ENCODE measurements around the gene OR10A3.

The OR10A3 gene

DNA sequence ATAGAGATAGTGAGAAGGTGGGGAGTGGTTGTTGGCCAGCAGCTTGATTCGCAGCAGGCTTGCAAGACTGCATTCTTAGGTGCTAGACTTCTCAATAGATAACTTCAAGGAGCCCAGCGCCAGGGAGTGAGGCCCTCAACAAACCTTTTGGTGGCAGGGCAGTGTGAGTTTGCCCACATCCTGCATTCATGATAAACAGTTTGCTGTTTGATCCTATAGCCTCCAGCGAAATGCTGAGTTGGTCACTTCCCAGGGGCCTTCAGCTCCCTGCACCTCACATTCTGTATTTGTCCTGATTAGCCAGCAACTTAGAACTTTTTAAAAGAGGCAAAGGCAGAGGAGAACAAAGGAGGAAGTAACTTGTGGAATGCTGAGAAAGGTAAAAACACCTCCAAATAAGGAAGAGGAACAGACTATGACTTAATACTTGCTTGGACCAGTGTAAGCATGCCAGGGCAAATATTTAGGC lies 35.5 kb downstream of the OR10A3 start:
- Histone ChIP-seq H3K9me2 (ENCODE audit: low read depth, low read length) (no peaks in the 10 kb centered on the region), H3K27me3 (ENCODE audit: insufficient read depth, low read length) (no peaks in the 10 kb centered on the region), H4K20me1 (ENCODE audit: insufficient read depth, low read length) (no peaks in the 10 kb centered on the region), H3K4me2 (ENCODE audit: low read length) (no peak overlapping the region), H3K4me1 (ENCODE audit: insufficient read depth, low read length, severe bottlenecking) (no peaks in the 10 kb centered on the region), H2AFZ (ENCODE audit: low read length) (no peak overlapping the region), H3K36me3 (ENCODE audit: insufficient read depth, low read length) (no peaks in the 10 kb centered on the region), H3K9ac (ENCODE audit: low read length) (no peak overlapping the region), H3F3A (ENCODE audit: insufficient read depth, low read length) (no peaks in the 10 kb centered on the region), H3K9me3 (ENCODE audit: low read length) (no peaks in the 10 kb centered on the region), H3K27ac (ENCODE audit: low read depth, low read length, poor library complexity, severe bottlenecking) (no peak overlapping the region), H3K4me3 (ENCODE audit: low read depth, low read length, poor library complexity, severe bottlenecking) (no peak overlapping the region), H3K79me2 (ENCODE audit: insufficient read depth, low read length) (no peaks in the 10 kb centered on the region)
- TF ChIP-seq, protein P1, sequence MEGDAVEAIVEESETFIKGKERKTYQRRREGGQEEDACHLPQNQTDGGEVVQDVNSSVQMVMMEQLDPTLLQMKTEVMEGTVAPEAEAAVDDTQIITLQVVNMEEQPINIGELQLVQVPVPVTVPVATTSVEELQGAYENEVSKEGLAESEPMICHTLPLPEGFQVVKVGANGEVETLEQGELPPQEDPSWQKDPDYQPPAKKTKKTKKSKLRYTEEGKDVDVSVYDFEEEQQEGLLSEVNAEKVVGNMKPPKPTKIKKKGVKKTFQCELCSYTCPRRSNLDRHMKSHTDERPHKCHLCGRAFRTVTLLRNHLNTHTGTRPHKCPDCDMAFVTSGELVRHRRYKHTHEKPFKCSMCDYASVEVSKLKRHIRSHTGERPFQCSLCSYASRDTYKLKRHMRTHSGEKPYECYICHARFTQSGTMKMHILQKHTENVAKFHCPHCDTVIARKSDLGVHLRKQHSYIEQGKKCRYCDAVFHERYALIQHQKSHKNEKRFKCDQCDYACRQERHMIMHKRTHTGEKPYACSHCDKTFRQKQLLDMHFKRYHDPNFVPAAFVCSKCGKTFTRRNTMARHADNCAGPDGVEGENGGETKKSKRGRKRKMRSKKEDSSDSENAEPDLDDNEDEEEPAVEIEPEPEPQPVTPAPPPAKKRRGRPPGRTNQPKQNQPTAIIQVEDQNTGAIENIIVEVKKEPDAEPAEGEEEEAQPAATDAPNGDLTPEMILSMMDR (IDR thresholded peaks at IDR 0.05; ENCODE audit: low read length) = no peak
- TF ChIP-seq EZH2 (IDR thresholded peaks at IDR 0.05; ENCODE audit: borderline replicate concordance, low read length) = no peak

- H3K9me2 ChIP-seq (ENCODE audit: low read depth, low read length) = no peaks in the 10 kb centered on the region
- no peaks in the 10 kb centered on the region for H3K27me3 ChIP-seq (ENCODE audit: insufficient read depth, low read length)
- no peaks in the 10 kb centered on the region for H3F3A ChIP-seq (ENCODE audit: insufficient read depth, low read length)
- no peak overlapping the region for H2AFZ ChIP-seq (ENCODE audit: low read length)
- H3K36me3 ChIP-seq (ENCODE audit: insufficient read depth, low read length) = no peaks in the 10 kb centered on the region
- no peaks in the 10 kb centered on the region for H3K9me3 ChIP-seq (ENCODE audit: low read length)
- H3K9ac ChIP-seq (ENCODE audit: low read length) = no peak overlapping the region
- no peak for TF ChIP-seq EZH2 (IDR thresholded peaks at IDR 0.05; ENCODE audit: borderline replicate concordance, low read length)
- TF ChIP-seq, protein P1 (IDR thresholded peaks at IDR 0.05; ENCODE audit: low read length) = no peak
- H3K4me3 ChIP-seq (ENCODE audit: low read depth, low read length, poor library complexity, severe bottlenecking) = no peak overlapping the region
- no peaks in the 10 kb centered on the region for H3K79me2 ChIP-seq (ENCODE audit: insufficient read depth, low read length)
- no peak overlapping the region for H3K4me2 ChIP-seq (ENCODE audit: low read length)
- no peak overlapping the region for H3K27ac ChIP-seq (ENCODE audit: low read depth, low read length, poor library complexity, severe bottlenecking)
- no peaks in the 10 kb centered on the region for H3K4me1 ChIP-seq (ENCODE audit: insufficient read depth, low read length, severe bottlenecking)
- H4K20me1 ChIP-seq (ENCODE audit: insufficient read depth, low read length) = no peaks in the 10 kb centered on the region
Observed at GRCh38 chr11:7905549-7905948, 36.0 kb downstream of the OR10A3 start.

DNA sequence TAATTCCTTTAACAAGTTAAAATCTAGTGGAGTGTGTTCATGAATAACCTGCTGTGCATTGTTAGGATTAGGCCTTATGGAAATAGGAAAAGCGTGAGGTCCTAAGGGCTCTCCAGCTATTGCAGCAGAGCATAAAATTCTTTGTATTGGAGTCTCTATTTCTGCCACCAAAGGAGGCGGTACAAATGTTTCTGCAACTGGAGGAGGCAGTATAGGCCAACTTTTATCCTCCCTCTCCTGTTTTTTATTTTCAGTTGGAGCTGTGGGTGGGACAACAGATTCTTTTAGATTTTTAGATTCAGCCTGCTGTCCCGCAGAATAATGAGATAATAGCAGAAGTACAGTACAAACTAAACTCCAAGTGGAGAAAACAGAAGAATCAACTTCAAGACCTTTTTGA lies 36.6 kb downstream of the OR10A3 start:
- Histone ChIP-seq H3K27me3 (ENCODE audit: insufficient read depth, low read length) (no peaks in the 10 kb centered on the region), H3K36me3 (ENCODE audit: insufficient read depth, low read length) (no peaks in the 10 kb centered on the region), H3K9ac (ENCODE audit: low read length) (no peak overlapping the region), H3K27ac (ENCODE audit: low read depth, low read length, poor library complexity, severe bottlenecking) (no peak overlapping the region), H4K20me1 (ENCODE audit: insufficient read depth, low read length) (no peaks in the 10 kb centered on the region), H3K4me3 (ENCODE audit: low read depth, low read length, poor library complexity, severe bottlenecking) (no peak overlapping the region), H3K4me1 (ENCODE audit: insufficient read depth, low read length, severe bottlenecking) (no peaks in the 10 kb centered on the region), H3K9me3 (ENCODE audit: low read length) (no peaks in the 10 kb centered on the region), H3F3A (ENCODE audit: insufficient read depth, low read length) (no peaks in the 10 kb centered on the region), H3K4me2 (ENCODE audit: low read length) (no peak overlapping the region), H3K79me2 (ENCODE audit: insufficient read depth, low read length) (no peaks in the 10 kb centered on the region), H3K9me2 (ENCODE audit: low read depth, low read length) (no peaks in the 10 kb centered on the region), H2AFZ (ENCODE audit: low read length) (no peak overlapping the region)
- no peak for TF ChIP-seq EZH2 (IDR thresholded peaks at IDR 0.05; ENCODE audit: borderline replicate concordance, low read length)
- TF ChIP-seq, protein P1 (IDR thresholded peaks at IDR 0.05; ENCODE audit: low read length) = no peak

Data from OCI-LY1 (cell line).